GM19452 (cell line): ENCODE measurements around the gene DPM3.
A peak's percentile ranks its signal among the peaks of the same experiment; 100 is the strongest.
"Not testable (repeated sequence)": the region's sequence is repeated elsewhere in the genome, so short reads cannot be mapped to it uniquely, and the experiment has no call there.

Source experiments
- ATAC-seq: cut with Tn5 transposase; IDR thresholded peaks from one replicate; pipeline ENCODE4 v1.9.1; 2021; ENCODE audit not compliant: unreplicated experiment

Gene DPM3

GRCh38 chr1:155158991-155159390 is 18.7 kb upstream of the DPM3 start:
- no peak for ATAC-seq

- ATAC-seq, result not testable (repeated sequence)
Measured at GRCh38 chr1:155155996-155156643, 15.8 kb upstream of the DPM3 start.

GRCh38 chr1:155145491-155145890 is 5.2 kb upstream of the DPM3 start:
- ATAC-seq, result no peak

- no peak for ATAC-seq
Measured at GRCh38 chr1:155141749-155142148, 1.4 kb upstream of the DPM3 start.

- no peak for ATAC-seq
Measured at GRCh38 chr1:155140630-155140953, 261 bp upstream of the DPM3 start.

- ATAC-seq, result no peak
Measured at GRCh38 chr1:155137154-155137949, 3.0 kb downstream of the DPM3 start.

GRCh38 chr1:155136748-155137147 is 3.6 kb downstream of the DPM3 start:
- no peak for ATAC-seq

GRCh38 chr1:155135415-155136028 is 4.8 kb downstream of the DPM3 start, which contains the start of gene SLC50A1:
TSS of gene SLC50A1 (plus strand) at chr1:155135852. CDS start at chr1:155135912, 60 bp downstream.
- ATAC-seq, result peak; percentile 71

GRCh38 chr1:155134880-155135414 is 5.4 kb downstream of the DPM3 start:
- ATAC-seq, result no peak

GRCh38 chr1:155134322-155134721 is 6.0 kb downstream of the DPM3 start:
- no peak for ATAC-seq

GRCh38 chr1:155133799-155134281 is 6.5 kb downstream of the DPM3 start:
- ATAC-seq, result no peak

- ATAC-seq, result no peak
Measured at GRCh38 chr1:155131856-155132255, 8.5 kb downstream of the DPM3 start.

- ATAC-seq, result no peak
Measured at GRCh38 chr1:155131285-155131684, 9.0 kb downstream of the DPM3 start.

- no peak for ATAC-seq
Measured at GRCh38 chr1:155130272-155131006, 9.9 kb downstream of the DPM3 start.

- ATAC-seq, result no peak
Measured at GRCh38 chr1:155128755-155129473, 11.4 kb downstream of the DPM3 start.

- no peak for ATAC-seq
Measured at GRCh38 chr1:155127967-155128754, 12.2 kb downstream of the DPM3 start.

GRCh38 chr1:155127105-155127966 is 13.0 kb downstream of the DPM3 start, which contains the start of gene EFNA1:
TSS of gene EFNA1 (plus strand) at chr1:155127876. CDS start at chr1:155127978, 102 bp downstream.
- no peak for ATAC-seq

- no peak for ATAC-seq
Measured at GRCh38 chr1:155126556-155127104, 13.7 kb downstream of the DPM3 start.
